Ectodermal cell (in vitro differentiated cells): ENCODE results near the gene ACAD8.

Experiments
- H3K27ac ChIP-seq: 2 replicates; pipeline ENCODE4 v1.7.0; 2013; ENCODE audit warnings: mild to moderate bottlenecking, low read depth, low read length; ENCODE audit not compliant: insufficient read depth, poor library complexity, severe bottlenecking
- H3K27me3 ChIP-seq: 2 replicates; pipeline ENCODE4 v1.7.0; 2013; ENCODE audit warnings: mild to moderate bottlenecking, low read length; ENCODE audit not compliant: insufficient read depth, control insufficient read depth, poor library complexity, severe bottlenecking
- H3K36me3 ChIP-seq: one replicate; pipeline ENCODE4 v1.7.0; 2013; ENCODE audit warnings: low read length; ENCODE audit not compliant: control insufficient read depth, insufficient read depth
- H3K4me1 ChIP-seq: one replicate; pipeline ENCODE4 v1.7.0; 2013; ENCODE audit warnings: low read length; ENCODE audit not compliant: control insufficient read depth, insufficient read depth
- H3K4me3 ChIP-seq: 2 replicates; pipeline ENCODE4 v1.7.0; 2013; ENCODE audit warnings: low read depth, low read length, control low read depth; ENCODE audit not compliant: insufficient read depth
- H3K9me3 ChIP-seq: 2 replicates; pipeline ENCODE4 v1.7.0; 2013; ENCODE audit warnings: mild to moderate bottlenecking, low read length, moderate library complexity; ENCODE audit not compliant: control insufficient read depth
- WGBS, 2 experiments: methylation state at CpG; one replicate each; pipeline ENCODE4 v1.1.7; 2013; ENCODE audit warnings: missing lambda C conversion rate in 2 of 2; 5-methylcytosine and 5-hydroxymethylcytosine counted together

ACAD8 gene

GRCh38 chr11:134240592-134240991, 12.8 kb upstream of the ACAD8 start:
- Histone ChIP-seq H3K27ac (no peak overlapping the region), H3K4me1 (no peaks in the 10 kb centered on the region), H3K36me3 (no peaks in the 10 kb centered on the region), H3K9me3 (no peaks in the 10 kb centered on the region), H3K4me3 (no peak overlapping the region), H3K27me3 (no peaks in the 10 kb centered on the region)
- 75 to 77% methylated on average over 6 of the region's 6 CpGs for WGBS, 2 experiments

GRCh38 chr11:134242376-134242775, 11.0 kb upstream of the ACAD8 start:
- peaks cover 4% of the 10 kb centered on the region for H3K36me3 ChIP-seq
- no peak overlapping the region for H3K27ac ChIP-seq
- H3K27me3 ChIP-seq = no peaks in the 10 kb centered on the region
- no peaks in the 10 kb centered on the region for H3K4me1 ChIP-seq
- H3K9me3 ChIP-seq = no peaks in the 10 kb centered on the region
- 91 to 92% methylated on average over 8 to 9 of the region's 9 CpGs for WGBS, 2 experiments
- no peak overlapping the region for H3K4me3 ChIP-seq

GRCh38 chr11:134243913-134244312, 9.5 kb upstream of the ACAD8 start:
- Histone ChIP-seq H3K27ac (no peak overlapping the region), H3K4me1 (no peaks in the 10 kb centered on the region), H3K36me3 (peaks cover 18% of the 10 kb centered on the region), H3K4me3 (no peak overlapping the region), H3K9me3 (no peaks in the 10 kb centered on the region), H3K27me3 (no peaks in the 10 kb centered on the region)
- WGBS, 2 experiments = 91 to 95% methylated on average over 4 of the region's 4 CpGs

- 68 to 79% methylated on average over 7 of the region's 7 CpGs for WGBS, 2 experiments
- Histone ChIP-seq H3K4me1 (no peaks in the 10 kb centered on the region), H3K4me3 (no peak overlapping the region), H3K9me3 (no peaks in the 10 kb centered on the region), H3K27me3 (no peaks in the 10 kb centered on the region), H3K36me3 (peaks cover 25% of the 10 kb centered on the region), H3K27ac (no peak overlapping the region)
Measured at GRCh38 chr11:134244593-134244992, 8.8 kb upstream of the ACAD8 start.

- H3K9me3 ChIP-seq = no peaks in the 10 kb centered on the region
- no peak overlapping the region for H3K27ac ChIP-seq
- WGBS, 2 experiments = 94 to 97% methylated on average over 14 of the region's 14 CpGs
- H3K4me1 ChIP-seq = no peaks in the 10 kb centered on the region
- peaks cover 30% of the 10 kb centered on the region for H3K36me3 ChIP-seq
- H3K27me3 ChIP-seq = no peaks in the 10 kb centered on the region
- H3K4me3 ChIP-seq = no peak overlapping the region
Measured at GRCh38 chr11:134245434-134245833, 7.9 kb upstream of the ACAD8 start.

GRCh38 chr11:134246100-134246499, 7.3 kb upstream of the ACAD8 start:
- WGBS, 2 experiments = 90 to 91% methylated on average over 11 of the region's 11 CpGs
- Histone ChIP-seq H3K27me3 (no peaks in the 10 kb centered on the region), H3K4me1 (no peaks in the 10 kb centered on the region), H3K36me3 (peaks cover 36% of the 10 kb centered on the region), H3K27ac (no peak overlapping the region), H3K9me3 (no peaks in the 10 kb centered on the region), H3K4me3 (no peak overlapping the region)

- 83 to 94% methylated on average over 1 to 4 of the region's 4 CpGs for WGBS, 2 experiments
- Histone ChIP-seq H3K27me3 (no peaks in the 10 kb centered on the region), H3K36me3 (peaks cover 36% of the 10 kb centered on the region), H3K4me1 (no peaks in the 10 kb centered on the region), H3K4me3 (no peak overlapping the region), H3K27ac (no peak overlapping the region), H3K9me3 (no peaks in the 10 kb centered on the region)
Measured at GRCh38 chr11:134246678-134247077, 6.7 kb upstream of the ACAD8 start.

- 93 to 95% methylated on average over 7 of the region's 7 CpGs for WGBS, 2 experiments
Measured at GRCh38 chr11:134248910-134249480, 4.4 kb upstream of the ACAD8 start.

GRCh38 chr11:134250246-134250645, 3.1 kb upstream of the ACAD8 start:
- Histone ChIP-seq H3K9me3 (no peaks in the 10 kb centered on the region), H3K27me3 (no peaks in the 10 kb centered on the region), H3K36me3 (peaks cover 36% of the 10 kb centered on the region), H3K27ac (no peak overlapping the region), H3K4me1 (peaks cover 9% of the 10 kb centered on the region), H3K4me3 (no peak overlapping the region)
- 94 to 97% methylated on average over 3 of the region's 3 CpGs for WGBS, 2 experiments

More at GRCh38 chr11:134248910-134249480, 4.4 kb upstream of the ACAD8 start:
- Histone ChIP-seq H3K9me3 (no peaks in the 10 kb centered on the region), H3K36me3 (peaks cover 36% of the 10 kb centered on the region), H3K27me3 (no peaks in the 10 kb centered on the region), H3K4me1 (peaks cover under 1% of the 10 kb centered on the region), H3K27ac (no peak overlapping the region), H3K4me3 (no peak overlapping the region)

GRCh38 chr11:134250675-134251074, 2.7 kb upstream of the ACAD8 start:
- no peak overlapping the region for H3K4me3 ChIP-seq
- peaks cover 9% of the 10 kb centered on the region for H3K4me1 ChIP-seq
- H3K36me3 ChIP-seq = peaks cover 36% of the 10 kb centered on the region
- no peaks in the 10 kb centered on the region for H3K27me3 ChIP-seq
- H3K27ac ChIP-seq = no peak overlapping the region
- 91 to 93% methylated on average over 2 of the region's 2 CpGs for WGBS, 2 experiments
- H3K9me3 ChIP-seq = no peaks in the 10 kb centered on the region
